GM12872 (cell line): ENCODE measurements around the gene ZW10.

Source experiments
- TF ChIP-seq, protein P1 (sequence below): IDR thresholded peaks from 3 replicates; pipeline ENCODE4 v1.5.1; 2011; ENCODE audit warnings: low read depth, mild to moderate bottlenecking, low read length, moderate library complexity; ENCODE audit not compliant: insufficient read depth

ZW10 gene

DNA sequence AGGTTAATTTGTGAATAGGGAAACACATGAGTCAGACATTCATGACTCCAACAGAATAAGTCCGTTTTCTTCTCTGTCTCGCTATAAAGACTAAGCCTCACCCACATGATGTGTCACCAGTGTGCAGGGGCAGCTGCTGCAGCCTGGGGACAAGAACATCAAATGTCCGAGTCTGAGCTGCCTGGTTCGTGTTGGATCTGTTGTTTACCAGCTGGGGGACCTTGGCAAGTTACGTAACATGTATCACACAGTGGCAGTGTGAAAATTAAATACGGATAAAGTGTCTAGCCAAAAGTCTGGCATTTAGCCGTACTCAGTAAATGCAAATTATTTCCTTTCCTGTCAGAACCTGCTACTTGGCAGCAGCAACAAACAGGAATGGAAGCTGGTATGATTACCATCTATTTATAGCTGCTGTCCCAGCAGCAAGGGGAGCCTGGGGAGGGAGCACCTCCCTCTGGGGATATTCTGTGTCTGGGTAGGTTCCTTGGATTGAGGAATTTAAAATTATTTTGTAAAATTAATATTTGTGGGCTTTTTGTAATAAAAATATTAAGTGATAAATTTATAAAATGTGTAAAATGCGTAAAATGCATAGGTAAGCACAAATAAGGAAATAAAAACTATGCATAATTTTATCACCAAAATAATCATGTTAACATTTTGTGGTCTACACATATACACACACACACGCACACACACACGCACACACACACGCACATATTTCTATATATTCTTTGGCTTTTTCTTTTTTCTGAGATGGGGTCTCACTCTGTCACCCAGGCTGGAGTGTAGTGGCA lies 4.8 kb upstream of the ZW10 start:
- TF ChIP-seq, protein P1, sequence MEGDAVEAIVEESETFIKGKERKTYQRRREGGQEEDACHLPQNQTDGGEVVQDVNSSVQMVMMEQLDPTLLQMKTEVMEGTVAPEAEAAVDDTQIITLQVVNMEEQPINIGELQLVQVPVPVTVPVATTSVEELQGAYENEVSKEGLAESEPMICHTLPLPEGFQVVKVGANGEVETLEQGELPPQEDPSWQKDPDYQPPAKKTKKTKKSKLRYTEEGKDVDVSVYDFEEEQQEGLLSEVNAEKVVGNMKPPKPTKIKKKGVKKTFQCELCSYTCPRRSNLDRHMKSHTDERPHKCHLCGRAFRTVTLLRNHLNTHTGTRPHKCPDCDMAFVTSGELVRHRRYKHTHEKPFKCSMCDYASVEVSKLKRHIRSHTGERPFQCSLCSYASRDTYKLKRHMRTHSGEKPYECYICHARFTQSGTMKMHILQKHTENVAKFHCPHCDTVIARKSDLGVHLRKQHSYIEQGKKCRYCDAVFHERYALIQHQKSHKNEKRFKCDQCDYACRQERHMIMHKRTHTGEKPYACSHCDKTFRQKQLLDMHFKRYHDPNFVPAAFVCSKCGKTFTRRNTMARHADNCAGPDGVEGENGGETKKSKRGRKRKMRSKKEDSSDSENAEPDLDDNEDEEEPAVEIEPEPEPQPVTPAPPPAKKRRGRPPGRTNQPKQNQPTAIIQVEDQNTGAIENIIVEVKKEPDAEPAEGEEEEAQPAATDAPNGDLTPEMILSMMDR = no peak

DNA sequence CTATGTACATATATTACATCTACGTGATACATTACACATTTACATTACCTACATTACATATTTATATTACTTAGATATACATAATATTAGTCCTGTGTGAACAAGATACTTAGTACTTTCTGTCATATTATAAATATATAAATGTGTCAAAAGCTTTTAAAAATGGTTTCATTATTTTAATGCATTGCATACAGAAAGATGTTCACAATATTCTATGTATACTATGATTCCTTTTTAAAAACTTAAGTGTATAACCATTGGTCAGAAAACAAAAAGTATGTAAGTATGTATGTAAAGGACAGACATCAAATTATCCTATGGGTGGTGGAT lies 647 bp upstream of the ZW10 start:
- TF ChIP-seq, protein P1 = no peak

DNA sequence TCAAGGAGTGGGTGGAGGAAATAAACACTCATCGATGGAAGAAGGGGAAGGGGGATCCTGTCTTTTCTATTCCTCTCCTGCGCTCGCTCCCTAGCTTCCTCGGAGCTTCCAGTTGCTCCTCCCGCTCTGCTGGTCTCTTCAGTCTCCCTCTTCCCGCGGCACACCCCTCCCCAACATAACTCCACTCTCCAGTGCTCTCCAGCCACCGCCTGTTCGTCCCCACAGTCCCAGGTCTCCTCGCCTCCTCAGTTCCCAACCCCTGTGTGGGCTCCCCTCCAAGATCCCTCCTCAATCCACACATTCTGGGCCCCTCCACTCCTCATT lies 438 bp downstream of the ZW10 start:
- TF ChIP-seq, protein P1 = no peak

DNA sequence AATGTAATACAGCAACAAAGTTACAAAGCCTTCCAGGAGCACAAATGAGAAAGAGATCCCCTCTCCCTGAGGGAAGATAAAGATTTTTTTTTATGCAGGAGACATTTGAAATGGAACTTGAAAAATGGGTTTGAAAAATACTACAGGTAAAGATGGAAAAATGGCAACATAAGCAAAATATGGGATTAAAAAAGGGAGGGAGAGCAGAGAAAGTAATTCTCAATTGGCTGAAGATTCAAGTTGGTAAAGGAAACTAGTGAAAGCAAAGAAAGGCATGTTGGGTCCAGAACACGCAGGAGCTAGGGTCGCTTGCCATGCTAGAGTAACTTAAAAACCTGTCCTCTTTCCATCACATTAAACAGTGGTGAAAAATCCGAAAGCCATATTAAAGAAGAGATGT lies 1.5 kb downstream of the ZW10 start:
- TF ChIP-seq, protein P1 = no peak

DNA sequence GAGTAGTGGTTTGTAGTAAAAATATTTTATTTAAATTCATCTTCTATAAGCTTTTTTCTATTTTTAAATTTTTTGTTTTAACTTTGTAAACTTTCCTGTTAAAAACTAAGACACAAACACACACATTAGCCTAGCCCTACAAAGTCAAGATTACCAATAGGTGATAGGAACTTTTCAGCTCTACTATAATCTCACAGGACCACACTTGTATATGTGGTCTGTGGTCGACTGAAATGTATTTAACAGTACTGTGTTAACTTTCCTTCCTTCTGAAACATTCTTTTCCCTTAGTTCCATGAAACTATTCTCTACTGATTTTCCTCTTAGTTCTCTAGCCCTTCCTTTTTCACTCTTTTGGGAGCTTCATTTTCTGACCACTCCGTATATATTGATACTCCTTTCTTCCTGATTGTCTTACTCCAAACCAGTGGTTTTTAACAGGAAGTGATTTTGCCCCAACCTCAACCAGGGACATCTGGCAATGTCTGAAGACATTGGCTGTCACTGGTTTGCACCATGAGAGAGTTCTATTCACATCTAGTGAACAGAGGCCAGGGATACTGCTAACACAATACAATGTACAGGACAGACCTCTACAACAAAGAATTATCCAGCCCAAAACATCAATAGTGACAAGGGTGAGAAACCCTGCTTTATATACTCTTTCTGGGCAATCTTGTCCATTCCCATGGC lies 8.8 kb downstream of the ZW10 start:
- TF ChIP-seq, protein P1 = no peak

DNA sequence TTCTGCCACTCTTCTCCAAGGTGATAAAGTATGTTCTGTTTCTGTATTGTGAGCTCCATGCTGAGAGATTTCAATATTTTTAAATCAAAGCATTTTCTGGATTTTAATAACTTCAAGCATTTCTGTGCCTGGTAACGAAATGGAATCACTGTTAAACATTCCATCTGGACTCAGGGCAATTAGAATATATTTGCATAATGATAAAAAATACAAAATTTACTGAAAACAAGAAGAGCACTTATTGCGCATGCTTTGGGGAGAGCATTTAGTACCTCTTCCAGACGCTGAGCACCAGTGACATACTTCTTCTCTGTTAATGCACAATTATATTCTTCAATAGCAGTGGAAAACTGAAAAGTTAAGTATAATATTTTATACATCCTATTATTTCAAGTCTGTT lies 13.3 kb downstream of the ZW10 start:
- TF ChIP-seq, protein P1 = no peak

DNA sequence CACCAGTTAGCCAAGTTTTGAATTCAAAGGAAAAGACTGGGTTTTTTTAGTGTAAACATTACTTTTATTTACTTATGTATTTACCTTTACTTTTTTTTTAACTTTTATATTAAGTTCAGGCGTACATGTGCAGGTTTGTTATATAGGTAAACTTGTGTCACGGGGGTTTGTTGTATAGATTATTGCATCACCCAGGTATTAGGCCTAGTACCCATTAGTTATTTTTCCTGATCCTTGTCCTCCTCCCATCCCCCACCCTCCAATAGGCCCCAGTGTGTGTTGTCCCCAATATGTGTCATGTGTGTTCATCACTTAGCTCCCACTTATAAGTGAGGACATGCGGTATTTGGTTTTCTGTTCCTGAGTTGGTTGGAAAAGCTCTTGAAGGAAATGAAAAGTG lies 20.6 kb downstream of the ZW10 start:
- TF ChIP-seq, protein P1 = no peak
